Embryonic facial prominence (tissue), 1 donor: ENCODE measurements around the gene INSRR.

Experiments
- DNase-seq: peaks from one replicate; pipeline ENCODE4 v3.0.0-alpha.2; 2016; ENCODE audit errors: extremely low spot score

INSRR gene

GRCh38 chr1:156806512-156807440 is 52.1 kb downstream of the INSRR start:
- DNase-seq: no peak

- DNase-seq: no peak
Measured at GRCh38 chr1:156805766-156806511, 53.0 kb downstream of the INSRR start.

GRCh38 chr1:156804572-156805243 is 54.2 kb downstream of the INSRR start:
- no peak for DNase-seq

GRCh38 chr1:156804026-156804425 is 54.9 kb downstream of the INSRR start:
- DNase-seq: no peak

- DNase-seq: no peak
Measured at GRCh38 chr1:156803086-156803851, 55.6 kb downstream of the INSRR start.

- DNase-seq: no peak
Measured at GRCh38 chr1:156802421-156802935, 56.4 kb downstream of the INSRR start.

- DNase-seq: peak; percentile 16
Measured at GRCh38 chr1:156801409-156802121, 57.4 kb downstream of the INSRR start.

- peak; percentile 30 for DNase-seq
Measured at GRCh38 chr1:156797212-156797871, 61.6 kb downstream of the INSRR start.

GRCh38 chr1:156796340-156797097 is 62.4 kb downstream of the INSRR start:
- no peak for DNase-seq

GRCh38 chr1:156795787-156796186 is 63.1 kb downstream of the INSRR start:
- no peak for DNase-seq

GRCh38 chr1:156795374-156795733 is 63.6 kb downstream of the INSRR start:
- DNase-seq: no peak

GRCh38 chr1:156794506-156795373 is 64.2 kb downstream of the INSRR start:
- DNase-seq: no peak
